ENCODE results near the gene BCL2L14.

DNA sequence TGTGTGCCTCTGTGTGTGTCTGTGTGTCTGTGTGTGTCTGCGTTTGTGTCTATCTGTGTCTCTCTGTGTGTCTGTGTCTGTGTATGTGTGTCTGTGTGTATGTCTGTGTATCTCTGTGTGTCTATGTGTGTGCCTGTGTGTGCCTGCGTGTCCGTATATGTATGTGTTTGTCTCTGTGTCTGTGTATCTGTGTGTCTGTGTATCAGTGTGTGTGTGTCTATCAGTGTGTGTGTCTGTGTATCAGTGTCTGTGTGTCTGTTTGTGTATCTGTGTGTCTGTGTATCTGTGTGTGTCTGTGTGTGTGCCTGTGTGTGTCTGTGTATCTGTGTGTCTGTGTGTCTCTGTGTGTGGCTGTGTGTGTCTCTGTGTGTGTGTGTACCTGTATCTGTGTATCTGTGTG lies 23.1 kb upstream of the BCL2L14 start:
- TF ChIP-seq, protein P1, sequence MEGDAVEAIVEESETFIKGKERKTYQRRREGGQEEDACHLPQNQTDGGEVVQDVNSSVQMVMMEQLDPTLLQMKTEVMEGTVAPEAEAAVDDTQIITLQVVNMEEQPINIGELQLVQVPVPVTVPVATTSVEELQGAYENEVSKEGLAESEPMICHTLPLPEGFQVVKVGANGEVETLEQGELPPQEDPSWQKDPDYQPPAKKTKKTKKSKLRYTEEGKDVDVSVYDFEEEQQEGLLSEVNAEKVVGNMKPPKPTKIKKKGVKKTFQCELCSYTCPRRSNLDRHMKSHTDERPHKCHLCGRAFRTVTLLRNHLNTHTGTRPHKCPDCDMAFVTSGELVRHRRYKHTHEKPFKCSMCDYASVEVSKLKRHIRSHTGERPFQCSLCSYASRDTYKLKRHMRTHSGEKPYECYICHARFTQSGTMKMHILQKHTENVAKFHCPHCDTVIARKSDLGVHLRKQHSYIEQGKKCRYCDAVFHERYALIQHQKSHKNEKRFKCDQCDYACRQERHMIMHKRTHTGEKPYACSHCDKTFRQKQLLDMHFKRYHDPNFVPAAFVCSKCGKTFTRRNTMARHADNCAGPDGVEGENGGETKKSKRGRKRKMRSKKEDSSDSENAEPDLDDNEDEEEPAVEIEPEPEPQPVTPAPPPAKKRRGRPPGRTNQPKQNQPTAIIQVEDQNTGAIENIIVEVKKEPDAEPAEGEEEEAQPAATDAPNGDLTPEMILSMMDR (conservative IDR thresholded peaks at IDR 0.05; ENCODE audit: low read depth, low read length), result no peak
- no peak for TF ChIP-seq POLR2A (IDR thresholded peaks at IDR 0.05; ENCODE audit: low read depth, low read length)
